Glomerular visceral epithelial cell (primary cell): ENCODE measurements around the gene TMC6.

Source experiments
- DNase-seq: peaks from one replicate; pipeline ENCODE4 v3.0.0-alpha.2; 2016; ENCODE audit errors: extremely low spot score

Gene TMC6

DNA sequence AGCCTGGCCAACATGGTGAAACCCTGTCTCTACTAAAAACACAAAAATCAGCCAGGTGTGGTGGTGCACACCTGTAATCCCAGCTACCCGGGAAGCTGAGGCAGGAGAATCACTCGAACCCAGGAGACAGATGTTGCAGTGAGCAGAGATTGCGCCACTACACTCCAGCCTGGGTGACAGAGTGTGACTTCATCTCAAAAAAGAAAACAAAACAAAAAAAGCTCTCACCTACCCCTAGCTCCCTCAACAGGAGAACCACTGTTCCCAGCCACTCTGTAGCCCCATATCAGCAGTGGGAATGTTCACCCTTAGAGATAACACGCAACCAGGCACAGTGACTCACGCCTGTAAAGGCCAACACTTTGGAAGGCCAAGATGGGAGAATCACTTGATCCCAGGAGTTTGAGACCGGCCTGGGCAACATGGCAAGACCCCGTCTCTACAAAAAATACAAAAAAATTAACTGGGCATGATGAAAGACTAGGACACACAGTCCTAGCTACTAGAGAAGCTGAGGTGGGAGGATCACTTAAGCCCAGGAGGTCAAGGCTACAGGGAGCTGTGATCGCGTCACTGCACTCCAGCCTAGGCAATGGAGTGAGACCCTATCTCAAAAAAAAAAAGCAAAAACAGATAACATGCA, 7.4 kb upstream of the TMC6 start:
- no peak for DNase-seq

DNA sequence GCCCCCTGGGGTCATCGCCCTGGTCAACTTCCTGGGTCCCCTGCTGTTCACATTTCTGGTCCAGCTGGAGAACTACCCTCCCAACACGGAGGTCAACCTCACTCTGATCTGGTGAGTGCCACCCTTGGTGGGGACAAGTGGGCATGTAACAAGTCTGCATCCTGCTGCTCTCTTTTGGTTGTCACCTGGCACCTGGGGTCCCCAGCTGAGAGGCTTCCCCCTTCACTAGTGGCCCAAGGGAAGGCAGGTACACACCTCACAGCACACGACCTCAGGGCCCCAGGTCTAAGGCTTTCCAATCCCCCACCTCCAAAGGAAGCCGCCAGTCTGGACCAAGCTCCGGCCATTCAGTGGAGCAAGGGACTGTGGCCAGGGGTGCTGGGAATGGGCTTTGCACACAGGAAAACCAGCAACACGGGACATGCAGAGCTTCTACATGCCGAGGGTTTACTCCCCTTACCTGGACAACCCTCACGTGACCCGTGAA, 6.4 kb upstream of the TMC6 start:
- DNase-seq = no peak

DNA sequence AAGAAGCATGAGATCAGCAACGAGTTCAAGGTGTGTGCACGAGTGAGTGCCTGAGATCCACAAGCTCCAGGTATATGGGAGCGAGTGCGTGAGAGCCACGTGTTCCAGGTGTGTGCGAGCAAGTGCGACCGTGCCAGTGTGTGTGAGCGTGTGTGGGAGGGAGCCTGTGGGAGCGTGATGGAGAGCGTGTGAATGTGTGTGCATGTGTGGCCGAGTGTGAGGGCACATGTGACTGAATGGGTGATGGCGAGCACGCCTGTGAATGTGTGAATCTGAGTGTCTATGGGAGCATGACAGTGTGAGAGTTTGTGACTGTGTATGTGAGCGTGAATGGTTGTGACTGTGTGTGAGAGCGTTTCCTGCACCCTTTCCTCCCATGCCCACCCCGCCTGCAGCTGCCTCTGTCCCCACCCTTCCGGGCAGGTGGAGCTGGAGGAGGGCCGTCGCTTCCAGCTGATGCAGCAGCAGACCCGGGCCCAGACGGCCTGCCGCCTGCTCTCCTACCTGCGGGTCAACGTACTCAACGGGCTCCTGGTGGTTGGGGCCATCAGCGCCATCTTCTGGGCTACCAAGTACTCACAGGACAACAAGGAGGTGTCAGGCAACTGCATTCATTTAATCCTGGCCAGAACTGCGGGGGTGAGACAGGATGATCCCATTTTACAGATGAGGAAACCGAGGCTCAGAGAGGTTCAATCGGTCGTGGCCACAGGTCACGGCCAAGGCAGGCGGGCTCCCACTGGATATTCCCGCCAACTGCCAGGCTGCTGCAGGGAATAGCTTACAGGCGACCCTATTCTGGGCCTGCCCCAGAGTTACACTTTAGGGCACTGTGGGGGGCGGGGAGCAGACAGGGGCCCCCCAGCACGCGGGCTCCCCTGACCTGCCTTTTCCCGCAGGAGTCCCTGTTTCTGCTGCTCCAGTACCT, 5.7 kb upstream of the TMC6 start:
- peak; percentile 38 for DNase-seq

- no peak for DNase-seq
These were observed 4.8 kb upstream of the TMC6 start for GRCh38 chr17:78133179-78133951.

DNA sequence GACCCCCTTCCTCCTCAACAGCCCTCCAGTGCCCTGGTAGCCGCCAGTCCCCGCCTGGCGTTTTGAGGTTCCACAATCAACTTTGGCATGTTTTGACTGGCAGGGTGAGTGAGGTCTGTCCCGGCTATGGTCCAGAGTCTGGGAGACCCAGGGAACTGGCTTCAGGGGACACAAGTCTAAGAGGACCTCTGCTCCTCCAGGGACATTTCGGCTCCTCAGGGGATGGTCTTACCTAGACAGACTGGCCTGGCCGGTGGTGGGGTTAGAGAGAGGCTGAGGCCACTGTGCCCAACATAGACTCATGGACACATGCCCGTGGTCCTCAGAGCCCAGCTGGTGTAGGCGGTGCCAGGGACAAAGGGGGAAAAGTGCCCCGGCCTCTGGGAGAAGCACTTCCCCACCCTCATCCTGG, 4.2 kb upstream of the TMC6 start:
- DNase-seq = no peak

- DNase-seq = no peak
These were observed 3.6 kb upstream of the TMC6 start for GRCh38 chr17:78132084-78132676.

DNA sequence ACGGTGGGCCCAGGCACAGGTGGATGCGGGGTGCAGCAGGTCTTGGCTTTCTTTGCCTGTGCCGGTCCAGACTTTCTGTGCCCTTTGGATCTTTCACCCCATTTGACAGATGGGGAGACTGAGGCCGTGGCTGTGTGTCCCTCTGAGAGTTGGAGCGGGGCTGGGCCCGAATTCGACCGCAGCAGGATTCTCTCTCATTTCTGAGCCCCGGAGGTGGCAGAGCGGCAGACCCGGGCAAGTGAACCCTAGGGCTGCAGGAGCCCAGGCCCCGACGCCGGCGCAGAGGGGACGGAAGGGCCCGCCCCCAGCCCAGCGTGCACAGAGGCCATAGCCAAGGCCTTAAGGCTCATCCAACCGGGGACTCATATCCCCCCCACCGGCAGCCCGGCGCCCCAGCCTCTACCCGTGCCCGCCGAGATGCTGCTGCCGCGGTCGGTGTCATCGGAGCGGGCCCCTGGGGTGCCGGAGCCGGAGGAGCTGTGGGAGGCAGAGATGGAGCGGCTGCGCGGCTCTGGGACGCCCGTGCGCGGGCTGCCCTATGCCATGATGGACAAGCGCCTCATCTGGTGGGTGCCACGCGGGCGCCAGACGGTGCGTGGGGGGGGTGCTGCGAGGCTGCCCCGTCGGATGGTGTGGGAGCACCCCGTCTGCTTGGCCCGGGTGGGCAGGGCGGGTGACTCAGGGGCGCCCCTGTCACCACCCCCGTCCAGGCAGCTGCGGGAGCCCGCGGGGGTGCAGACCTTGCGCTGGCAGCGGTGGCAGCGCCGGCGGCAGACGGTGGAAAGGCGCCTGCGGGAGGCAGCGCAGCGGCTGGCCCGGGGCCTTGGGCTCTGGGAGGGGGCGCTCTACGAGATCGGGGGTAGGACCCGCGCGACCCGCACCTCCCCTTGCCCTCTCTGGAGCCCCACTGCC, 2.9 kb upstream of the TMC6 start:
- DNase-seq = no peak

DNA sequence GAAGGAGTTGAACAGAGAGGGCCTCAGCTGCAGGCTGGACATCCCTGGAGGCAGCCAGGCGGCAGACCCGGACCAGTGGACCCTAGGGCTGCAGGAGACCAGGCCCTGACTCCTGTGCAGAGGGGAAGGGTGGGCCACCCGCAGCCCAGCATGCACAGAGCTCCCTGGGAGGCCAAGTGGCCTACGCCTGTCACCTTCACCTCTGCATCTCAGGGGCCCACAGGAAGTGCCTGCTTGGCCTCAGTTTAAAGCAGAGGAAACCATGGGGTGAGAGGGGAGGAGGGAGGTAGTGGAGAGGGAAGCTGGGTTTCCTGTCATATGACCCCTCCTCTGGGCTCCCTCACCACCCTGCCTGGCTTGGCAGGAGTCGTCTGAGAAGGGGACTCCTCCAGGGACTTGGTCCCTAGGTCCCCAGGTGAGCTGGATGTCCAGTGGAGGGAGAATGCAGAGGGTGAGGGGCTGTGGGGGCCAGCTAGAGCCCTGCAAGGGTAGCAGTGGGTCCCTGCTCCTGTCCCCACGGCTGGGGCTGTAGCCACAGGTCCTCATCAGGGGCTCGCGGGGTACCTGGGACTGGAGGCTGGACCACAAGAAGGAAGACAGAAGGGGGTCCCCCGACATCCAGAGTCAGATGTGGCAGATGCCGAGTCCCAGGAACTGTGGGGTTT, 2.0 kb upstream of the TMC6 start, which contains the start of gene TMC8:
TSS of gene TMC8 (plus strand) at position 335 of the 665 bp plus-strand sequence. CDS start 818 bp downstream, outside the sequence.
- DNase-seq = no peak

- DNase-seq = no peak
These were observed 1.5 kb upstream of the TMC6 start for GRCh38 chr17:78130090-78130436.

DNA sequence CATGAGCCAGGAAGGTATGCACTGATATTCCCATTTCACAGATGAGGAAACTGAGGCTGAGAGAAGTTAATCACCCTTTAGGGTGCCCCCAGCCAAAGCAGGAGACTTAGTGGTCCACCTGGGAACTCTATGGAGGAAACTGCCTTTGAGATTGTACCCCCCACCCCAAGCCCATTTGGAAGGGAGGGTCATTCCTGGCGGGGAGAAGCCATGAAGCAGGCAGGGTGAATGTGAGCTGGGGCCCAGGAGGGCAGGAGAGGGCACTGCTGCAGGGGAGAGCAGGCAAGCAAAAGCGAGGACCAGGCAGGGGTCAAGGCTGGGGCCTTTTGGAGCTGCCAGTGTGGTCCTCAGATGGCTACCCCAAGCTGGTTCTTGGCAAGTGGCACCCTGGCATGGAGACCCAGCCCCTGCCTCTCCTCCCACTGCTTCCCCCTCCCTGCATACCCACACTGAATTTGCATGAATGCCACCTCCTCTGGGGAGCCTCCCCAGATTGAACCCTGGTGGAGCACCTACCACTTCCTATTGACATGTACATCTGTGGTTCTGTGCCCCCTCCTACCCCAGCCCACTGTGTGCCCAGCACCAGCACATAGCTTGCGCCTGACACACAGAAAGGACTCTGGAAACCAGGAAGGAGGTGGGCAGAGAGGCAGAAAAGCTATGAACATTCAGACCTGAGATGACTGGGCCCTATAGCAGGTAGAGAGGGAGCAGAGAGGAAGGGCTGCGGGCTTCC, 965 bp upstream of the TMC6 start:
- no peak for DNase-seq

- no peak for DNase-seq
These were observed 536 bp downstream of the TMC6 start for GRCh38 chr17:78127888-78128550.

GRCh38 chr17:78127239-78127887, 1.2 kb downstream of the TMC6 start:
- no peak for DNase-seq

GRCh38 chr17:78126895-78127238, 1.7 kb downstream of the TMC6 start:
- DNase-seq = no peak

- no peak for DNase-seq
These were observed 2.3 kb downstream of the TMC6 start for GRCh38 chr17:78125976-78126894.

DNA sequence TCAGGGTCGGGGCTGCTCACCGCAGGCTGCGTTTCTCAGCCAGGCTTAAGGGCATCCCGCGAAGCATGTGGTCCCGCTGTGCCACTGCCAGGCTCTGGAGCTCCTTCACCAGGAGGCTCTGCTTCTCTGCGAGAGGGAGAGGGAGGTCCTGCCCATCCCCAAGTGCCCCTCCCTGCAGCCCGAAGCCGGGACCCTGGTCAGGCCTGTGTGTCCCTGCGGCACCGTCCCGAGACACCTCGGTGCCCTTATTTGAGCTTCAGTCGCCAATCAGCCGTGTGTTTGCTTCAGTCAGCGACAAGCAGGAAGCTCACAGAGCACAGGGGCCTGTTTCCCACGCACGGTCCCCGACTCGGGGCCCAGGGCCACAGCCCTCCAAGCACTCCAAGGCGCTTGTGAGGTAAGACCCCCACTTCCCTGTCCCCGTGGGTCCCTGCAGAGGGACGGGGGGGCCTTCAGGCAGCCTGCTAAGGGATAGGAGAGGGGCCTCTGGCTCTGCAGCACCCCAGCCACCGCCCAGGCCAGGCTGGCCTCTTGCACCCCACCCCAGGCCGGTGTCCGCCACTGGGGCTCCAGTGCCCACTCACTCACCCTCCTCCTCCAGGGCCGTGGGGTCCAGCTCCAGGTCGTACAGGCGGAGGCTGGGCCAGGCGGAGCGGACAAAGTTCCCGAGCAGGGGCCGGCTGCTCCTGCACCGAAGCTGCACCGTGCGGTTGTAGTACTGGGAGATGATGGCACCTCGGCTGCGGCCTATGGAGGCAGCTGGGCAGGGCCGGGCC, 3.2 kb downstream of the TMC6 start:
- no peak for DNase-seq

DNA sequence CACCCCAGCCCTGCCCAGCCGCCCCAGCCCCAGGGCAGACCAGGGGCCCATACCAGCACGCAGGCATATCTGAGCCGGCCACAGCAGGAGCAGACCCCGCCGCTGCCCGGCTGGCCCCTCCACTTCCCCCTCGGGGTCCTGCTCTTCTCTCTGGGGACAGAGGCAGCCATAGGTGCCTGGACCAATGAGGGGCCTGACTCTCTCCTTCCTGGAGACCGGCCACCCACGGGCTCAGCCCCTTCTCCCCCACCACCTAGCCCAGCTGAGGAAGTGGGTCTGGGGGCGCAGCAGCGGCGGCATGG, 3.8 kb downstream of the TMC6 start:
- no peak for DNase-seq
